SK-N-SH treated with all-trans-retinoic acid at 6 μM for 48 hours (cell line): ENCODE measurements around the gene MAST1.

Experiments used
- BACH2 ChIP-seq: fragments of 250-450 bp; sonication (Bioruptor Pico); IDR thresholded peaks from 2 replicates; pipeline ENCODE4 v1.9.0; 2021; ENCODE audit warnings: mild to moderate bottlenecking, borderline replicate concordance
- ESRRG ChIP-seq: fragments of 250-450 bp; sonication (Bioruptor Pico); IDR thresholded peaks from 2 replicates; pipeline ENCODE4 v1.6.1; 2021; ENCODE audit warnings: mild to moderate bottlenecking
- GLIS3 ChIP-seq: fragments of 250-450 bp; sonication (Bioruptor Pico); IDR thresholded peaks from 2 replicates; pipeline ENCODE4 v1.5.0; 2020; ENCODE audit warnings: mild to moderate bottlenecking, moderate library complexity
- POU6F1 ChIP-seq: fragments of 250-450 bp; sonication (Bioruptor Pico); IDR thresholded peaks from 2 replicates; pipeline ENCODE4 v1.8.0; 2021; ENCODE audit warnings: low read depth, mild to moderate bottlenecking, moderate library complexity, borderline replicate concordance
- TCF4 ChIP-seq: fragments of 250-450 bp; sonication (Bioruptor Pico); IDR thresholded peaks from 2 replicates; pipeline ENCODE4 v1.8.0; 2021; ENCODE audit warnings: mild to moderate bottlenecking, moderate library complexity, borderline replicate concordance
- ZFP3 ChIP-seq: fragments of 250-450 bp; sonication (Bioruptor Pico); IDR thresholded peaks from 2 replicates; pipeline ENCODE4 v1.5.0; 2020; ENCODE audit warnings: mild to moderate bottlenecking, moderate library complexity
- ZFP30 ChIP-seq: fragments of 450-650 bp; formaldehyde crosslinking; IDR thresholded peaks from 2 replicates; pipeline ENCODE4 v1.5.0; 2022; ENCODE audit warnings: mild to moderate bottlenecking, moderate library complexity
- ZNF565 ChIP-seq: fragments of 450-650 bp; formaldehyde crosslinking; conservative IDR thresholded peaks from 2 replicates; pipeline ENCODE4 v1.5.0; 2020; ENCODE audit warnings: low read depth, mild to moderate bottlenecking, moderate library complexity
- ZNF70 ChIP-seq: fragments of 450-650 bp; formaldehyde crosslinking; IDR thresholded peaks from 2 replicates; pipeline ENCODE4 v1.5.0; 2020; ENCODE audit warnings: mild to moderate bottlenecking, moderate library complexity
- TF ChIP-seq, protein P1 (sequence below): fragments of 250-450 bp; sonication (Bioruptor Pico); IDR thresholded peaks from 2 replicates; pipeline ENCODE4 v1.5.0; 2020; ENCODE audit warnings: mild to moderate bottlenecking, moderate library complexity

- TF ChIP-seq ZNF565 (no peak), ZNF70 (CRISPR knock-in tag) (no peak), ZFP30 (CRISPR knock-in tag) (no peak), ZFP3 (no peak), GLIS3 (CRISPR knock-in tag) (no peak), TCF4 (CRISPR knock-in tag) (no peak), BACH2 (CRISPR knock-in tag) (no peak), POU6F1 (CRISPR knock-in tag) (no peak), ESRRG (no peak)
- TF ChIP-seq, protein P1, sequence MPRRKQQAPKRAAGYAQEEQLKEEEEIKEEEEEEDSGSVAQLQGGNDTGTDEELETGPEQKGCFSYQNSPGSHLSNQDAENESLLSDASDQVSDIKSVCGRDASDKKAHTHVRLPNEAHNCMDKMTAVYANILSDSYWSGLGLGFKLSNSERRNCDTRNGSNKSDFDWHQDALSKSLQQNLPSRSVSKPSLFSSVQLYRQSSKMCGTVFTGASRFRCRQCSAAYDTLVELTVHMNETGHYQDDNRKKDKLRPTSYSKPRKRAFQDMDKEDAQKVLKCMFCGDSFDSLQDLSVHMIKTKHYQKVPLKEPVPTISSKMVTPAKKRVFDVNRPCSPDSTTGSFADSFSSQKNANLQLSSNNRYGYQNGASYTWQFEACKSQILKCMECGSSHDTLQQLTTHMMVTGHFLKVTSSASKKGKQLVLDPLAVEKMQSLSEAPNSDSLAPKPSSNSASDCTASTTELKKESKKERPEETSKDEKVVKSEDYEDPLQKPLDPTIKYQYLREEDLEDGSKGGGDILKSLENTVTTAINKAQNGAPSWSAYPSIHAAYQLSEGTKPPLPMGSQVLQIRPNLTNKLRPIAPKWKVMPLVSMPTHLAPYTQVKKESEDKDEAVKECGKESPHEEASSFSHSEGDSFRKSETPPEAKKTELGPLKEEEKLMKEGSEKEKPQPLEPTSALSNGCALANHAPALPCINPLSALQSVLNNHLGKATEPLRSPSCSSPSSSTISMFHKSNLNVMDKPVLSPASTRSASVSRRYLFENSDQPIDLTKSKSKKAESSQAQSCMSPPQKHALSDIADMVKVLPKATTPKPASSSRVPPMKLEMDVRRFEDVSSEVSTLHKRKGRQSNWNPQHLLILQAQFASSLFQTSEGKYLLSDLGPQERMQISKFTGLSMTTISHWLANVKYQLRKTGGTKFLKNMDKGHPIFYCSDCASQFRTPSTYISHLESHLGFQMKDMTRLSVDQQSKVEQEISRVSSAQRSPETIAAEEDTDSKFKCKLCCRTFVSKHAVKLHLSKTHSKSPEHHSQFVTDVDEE (CRISPR knock-in tag) = no peak
Measured at GRCh38 chr19:12859546-12859945, 21.2 kb downstream of the MAST1 start.
